Measurements from ENCODE around the gene CCDC85B. TPM values are rescaled to one million over a fixed set of nuclear protein-coding genes. Genes with fewer than 3 reads are reported as not detected.
A peak's percentile ranks its signal among the peaks of the same experiment; 100 is the strongest.

Gene CCDC85B
- total RNA-seq, 2 experiments from 2014 or later, result 25.5 to 45.0 TPM

DNA sequence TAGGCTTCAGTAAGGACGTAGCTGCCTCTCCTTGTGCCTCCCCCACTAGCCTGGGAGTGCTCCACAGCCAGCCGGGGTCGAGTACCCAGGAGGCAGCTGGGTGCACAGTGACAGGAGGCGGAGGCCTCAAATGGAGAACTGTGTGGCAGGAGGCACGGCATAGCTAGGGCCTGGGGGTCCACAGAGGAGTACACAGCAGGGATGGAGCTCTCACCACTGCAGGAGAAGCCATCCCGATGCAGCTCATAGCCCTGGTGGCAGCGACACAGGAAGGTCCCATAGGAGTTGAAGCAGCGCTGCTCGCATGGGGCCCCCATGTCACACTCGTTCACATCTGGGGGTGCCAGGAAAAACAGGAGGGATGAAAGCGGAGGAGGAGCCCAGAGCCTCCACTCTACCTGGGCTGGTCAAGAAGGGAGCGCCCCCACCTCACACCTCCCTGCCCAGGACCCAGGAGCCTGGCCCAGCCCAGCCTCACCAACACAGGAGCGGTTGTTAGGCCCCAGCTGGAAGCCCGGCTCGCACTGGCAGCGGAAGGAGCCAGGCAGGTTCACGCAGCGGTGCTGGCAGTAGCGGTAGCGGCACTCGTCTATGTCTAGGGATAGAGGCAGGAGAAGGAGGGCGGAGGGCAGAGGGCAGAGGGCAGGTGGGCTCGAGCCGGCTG, 20.7 kb upstream of the CCDC85B start:
- peak; percentile 16 for DNase-seq
- H3K4me1 Mint-ChIP-seq, result peaks cover 13% of the 10 kb centered on the region
- H3K4me3 Mint-ChIP-seq, result no peak overlapping the region
- CTCF ChIA-PET, result interaction anchor here (0.6 to 4.8 kb wide), 5 partner anchors 9 to 153 kb away, joined by 3 to 76 read pairs (median 4); partner anchors contain the start of genes CCDC85B, FIBP and MUS81
- POLR2A ChIA-PET, result no interaction called here
- ATAC-seq, result no peak
- no peak overlapping the region for H3K27ac Mint-ChIP-seq
- H3K27me3 Mint-ChIP-seq, result no peaks in the 10 kb centered on the region
- peaks cover 20% of the 10 kb centered on the region for H3K36me3 Mint-ChIP-seq (ENCODE audit: low read depth)
- intact Hi-C loops (cut with DNase I, micrococcal nuclease), result no loop called here
- H3K9me3 Mint-ChIP-seq (ENCODE audit: low read depth), result no peaks in the 10 kb centered on the region

DNA sequence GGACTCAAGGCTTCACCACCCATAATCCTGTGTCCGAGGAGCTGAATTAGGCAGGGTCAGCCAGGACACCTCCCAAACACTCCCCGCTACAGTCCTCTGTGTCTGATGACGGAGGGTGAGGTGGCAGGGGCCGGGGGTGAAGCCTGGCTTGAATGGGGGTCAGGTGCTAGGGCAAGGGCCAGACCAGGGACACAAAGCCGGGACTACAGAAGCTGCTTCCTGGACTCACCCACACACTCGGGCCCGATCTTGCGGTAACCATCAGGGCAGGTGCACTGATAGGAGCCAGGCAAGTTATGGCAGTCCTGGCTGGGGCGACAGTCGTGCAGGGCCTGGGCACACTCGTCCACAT, 20.2 kb upstream of the CCDC85B start:
- peaks cover 13% of the 10 kb centered on the region for H3K4me1 Mint-ChIP-seq
- intact Hi-C loops (cut with DNase I, micrococcal nuclease), result no loop called here
- no peaks in the 10 kb centered on the region for H3K27me3 Mint-ChIP-seq
- ATAC-seq, result no peak
- no peak for DNase-seq
- POLR2A ChIA-PET, result no interaction called here
- CTCF ChIA-PET, result interaction anchor here (0.6 to 4.8 kb wide), 5 partner anchors 10 to 134 kb away, joined by 3 to 76 read pairs (median 4); partner anchors contain the start of genes CCDC85B, FIBP and MUS81
- peaks cover 15% of the 10 kb centered on the region for H3K36me3 Mint-ChIP-seq (ENCODE audit: low read depth)
- no peaks in the 10 kb centered on the region for H3K9me3 Mint-ChIP-seq (ENCODE audit: low read depth)
- no peak overlapping the region for H3K27ac Mint-ChIP-seq
- no peak overlapping the region for H3K4me3 Mint-ChIP-seq

DNA sequence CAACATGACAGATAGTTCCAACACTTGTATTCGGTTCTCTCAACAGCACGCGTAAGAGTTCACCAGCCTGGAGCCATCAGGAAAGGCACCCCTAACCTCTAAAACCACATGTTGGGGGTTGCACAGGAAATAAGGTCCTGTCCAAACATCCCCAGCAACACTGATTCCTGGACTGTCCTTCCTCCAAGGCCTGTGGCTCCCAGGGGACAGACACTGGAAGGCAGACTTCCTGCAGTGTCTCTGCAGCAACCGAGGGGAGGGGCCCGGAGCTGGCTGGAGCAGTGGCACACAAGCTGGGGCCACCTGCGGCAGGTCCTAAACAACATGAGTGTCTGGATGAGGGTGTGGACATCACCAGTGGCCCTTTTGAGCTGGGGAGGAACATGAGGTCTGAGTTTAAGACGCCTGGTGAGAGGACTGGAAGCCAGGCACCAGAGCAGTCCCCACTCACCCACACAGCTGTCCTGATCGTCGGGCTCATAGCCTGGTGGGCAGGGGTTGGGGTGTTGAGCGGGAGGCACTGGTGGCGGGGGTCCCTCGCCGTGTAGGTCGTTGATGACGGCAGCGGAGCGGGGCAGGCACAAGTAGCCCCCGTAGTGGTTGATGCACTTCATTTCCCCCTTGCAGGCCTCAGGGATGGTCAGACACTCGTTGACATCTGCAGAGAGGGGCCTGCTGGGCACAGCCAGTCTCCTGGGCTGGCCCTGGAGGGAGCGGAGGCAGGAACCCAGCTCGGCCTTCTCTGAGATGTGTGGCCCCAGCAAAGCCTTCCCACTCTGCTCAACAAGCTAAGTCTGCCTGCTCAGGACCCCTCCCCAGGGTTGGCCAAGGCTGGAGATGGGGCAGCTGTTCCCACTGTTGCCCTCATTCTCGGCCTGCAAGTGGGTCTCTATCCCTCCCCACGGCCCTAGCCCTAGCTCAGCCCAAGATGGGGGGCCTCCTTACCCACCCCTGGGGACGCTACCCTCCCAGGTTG, 19.5 kb upstream of the CCDC85B start:
- Mint-ChIP-seq H3K9me3 (ENCODE audit: low read depth) (no peaks in the 10 kb centered on the region), H3K27me3 (no peaks in the 10 kb centered on the region), H3K4me1 (peaks cover 13% of the 10 kb centered on the region), H3K27ac (peak overlapping the region; percentile 31), H3K4me3 (no peak overlapping the region), H3K36me3 (ENCODE audit: low read depth) (peaks cover 14% of the 10 kb centered on the region)
- CTCF ChIA-PET, result interaction anchor here (0.6 to 4.8 kb wide), 10 partner anchors 11 to 484 kb away, joined by 3 to 76 read pairs (median 3); partner anchors contain the start of genes BANF1, CCDC85B, FIBP and MUS81
- POLR2A ChIA-PET, result interaction anchor here (0.6 to 1.4 kb wide), 5 partner anchors 8 to 22 kb away, joined by 3 to 6 read pairs (median 4); partner anchors contain the start of gene FIBP
- ATAC-seq (no peak), DNase-seq (no peak)
- intact Hi-C loops (cut with DNase I, micrococcal nuclease), result no loop called here

DNA sequence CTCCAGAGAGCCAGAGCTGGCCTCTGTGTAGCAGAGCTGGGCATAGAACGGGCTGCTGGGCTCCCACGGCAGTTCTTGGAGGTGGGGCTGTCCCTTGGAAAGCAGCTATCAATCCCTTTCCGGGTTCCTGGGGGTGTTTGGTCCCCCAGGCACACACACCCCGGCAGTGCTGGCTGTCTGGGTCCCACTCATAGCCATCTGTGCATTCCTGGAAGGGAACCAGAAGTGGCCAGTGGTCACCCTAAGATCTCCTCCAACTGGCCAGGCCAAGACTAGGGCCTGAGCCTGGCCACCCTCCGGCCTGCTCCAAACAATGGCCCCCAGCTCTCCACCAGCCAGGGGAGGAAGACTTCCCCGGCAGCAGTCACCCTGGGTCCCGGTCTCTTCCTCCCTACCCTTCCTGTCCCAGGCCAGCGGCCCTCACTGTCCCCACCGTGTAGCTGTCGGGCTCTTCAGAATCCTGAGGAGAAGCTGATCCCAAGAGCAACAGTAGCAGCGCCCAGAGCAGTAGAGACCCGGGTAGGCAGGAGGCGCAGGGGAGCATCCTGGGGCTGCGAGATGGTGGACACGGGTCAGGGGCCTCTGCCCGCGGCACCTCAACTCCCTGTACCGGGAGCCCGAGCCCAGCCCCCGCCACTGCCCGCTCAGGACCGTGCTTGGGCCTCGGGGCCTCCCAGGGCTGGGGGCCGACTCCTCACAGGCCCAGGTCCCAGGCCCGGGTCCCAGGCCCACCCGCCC, 18.5 kb upstream of the CCDC85B start:
- Mint-ChIP-seq H3K9me3 (ENCODE audit: low read depth) (no peaks in the 10 kb centered on the region), H3K4me1 (peaks cover 13% of the 10 kb centered on the region), H3K27ac (peak overlapping the region; percentile 31), H3K27me3 (no peaks in the 10 kb centered on the region), H3K36me3 (ENCODE audit: low read depth) (peaks cover 10% of the 10 kb centered on the region), H3K4me3 (peak overlapping the region; percentile 41)
- POLR2A ChIA-PET, result interaction anchor here (0.8 to 1.4 kb wide), 4 partner anchors 9 to 17 kb away, joined by 4 to 6 read pairs (median 5); partner anchors contain the start of gene FIBP
- intact Hi-C loops (cut with DNase I, micrococcal nuclease), result loop anchor here in 1 of 2 experiments (2.0 kb wide), 1 partner anchor 17 kb away; the partner anchor contains the start of gene FIBP
- CTCF ChIA-PET, result interaction anchor here (0.6 to 4.8 kb wide), 8 partner anchors 12 to 131 kb away, joined by 3 to 76 read pairs (median 3); partner anchors contain the start of genes BANF1, CCDC85B, FIBP and MUS81
- ATAC-seq (no peak), DNase-seq (no peak)

DNA sequence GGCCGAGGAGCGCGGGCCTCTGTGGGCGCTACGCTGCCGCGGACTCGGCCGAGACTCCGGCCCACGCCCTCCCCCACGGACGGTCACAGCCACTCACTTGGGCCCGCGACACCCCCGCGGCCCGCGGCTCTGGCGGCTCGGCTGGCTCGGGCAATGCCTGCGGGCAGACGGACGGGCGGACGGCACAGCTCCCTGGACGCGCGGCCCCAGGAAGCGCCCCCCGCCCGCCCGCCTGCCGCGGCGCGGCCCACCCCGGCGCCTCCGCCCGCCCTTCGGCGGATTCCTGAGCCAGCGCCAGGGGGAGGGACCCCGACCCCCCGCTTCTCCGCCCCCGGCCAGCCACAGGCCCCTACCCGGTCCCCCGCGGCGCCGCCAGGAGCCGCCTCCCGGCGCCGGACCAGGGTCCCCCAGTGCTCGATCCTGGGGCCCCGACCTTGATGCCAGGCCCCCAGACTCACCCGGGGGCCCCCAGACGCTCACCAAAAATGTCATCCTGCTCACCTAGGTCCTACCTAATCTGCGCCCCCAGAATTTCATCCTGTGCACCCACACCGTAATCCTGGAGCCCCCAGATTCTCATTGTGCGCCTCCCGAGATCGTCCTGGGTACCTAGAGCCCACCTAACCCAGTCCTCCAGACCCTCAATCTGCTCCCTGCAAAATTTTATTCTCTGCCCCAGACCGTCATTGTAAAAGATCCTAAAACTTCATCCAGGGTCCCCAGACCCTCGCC, 17.7 kb upstream of the CCDC85B start, which contains the start of gene EFEMP2:
EFEMP2 (minus strand) TSS at position 215 of the 732 bp plus-strand sequence. CDS start 446 bp downstream, outside the sequence.
- ChIA-PET POLR2A (interaction anchor here (1.0 to 1.8 kb wide), 2 partner anchors 13 kb away, joined by 4 to 7 read pairs; no protein-coding TSS in a partner anchor), CTCF (interaction anchor here (1.0 to 4.8 kb wide), 5 partner anchors 12 to 114 kb away, joined by 3 to 76 read pairs (median 31); partner anchors contain the start of genes CCDC85B, CFL1, FIBP and MUS81)
- Mint-ChIP-seq H3K27me3 (no peaks in the 10 kb centered on the region), H3K27ac (peak within 1 kb of the TSS; percentile 91), H3K36me3 (ENCODE audit: low read depth) (peaks cover 4% of the 10 kb centered on the region), H3K4me1 (peaks cover 15% of the 10 kb centered on the region), H3K9me3 (ENCODE audit: low read depth) (no peaks in the 10 kb centered on the region), H3K4me3 (peak within 1 kb of the TSS; percentile 84)
- intact Hi-C loops (cut with DNase I, micrococcal nuclease), result loop anchor here (1.0 to 2.0 kb wide), 10 partner anchors 12 to 220 kb away; partner anchors contain the start of genes FIBP (in 2 of the 2), FOSL1 (in 2 of the 2), MUS81 (in 2 of the 2) and BANF1 (in 1 of the 2)
- DNase-seq (no peak), ATAC-seq (no peak)

DNA sequence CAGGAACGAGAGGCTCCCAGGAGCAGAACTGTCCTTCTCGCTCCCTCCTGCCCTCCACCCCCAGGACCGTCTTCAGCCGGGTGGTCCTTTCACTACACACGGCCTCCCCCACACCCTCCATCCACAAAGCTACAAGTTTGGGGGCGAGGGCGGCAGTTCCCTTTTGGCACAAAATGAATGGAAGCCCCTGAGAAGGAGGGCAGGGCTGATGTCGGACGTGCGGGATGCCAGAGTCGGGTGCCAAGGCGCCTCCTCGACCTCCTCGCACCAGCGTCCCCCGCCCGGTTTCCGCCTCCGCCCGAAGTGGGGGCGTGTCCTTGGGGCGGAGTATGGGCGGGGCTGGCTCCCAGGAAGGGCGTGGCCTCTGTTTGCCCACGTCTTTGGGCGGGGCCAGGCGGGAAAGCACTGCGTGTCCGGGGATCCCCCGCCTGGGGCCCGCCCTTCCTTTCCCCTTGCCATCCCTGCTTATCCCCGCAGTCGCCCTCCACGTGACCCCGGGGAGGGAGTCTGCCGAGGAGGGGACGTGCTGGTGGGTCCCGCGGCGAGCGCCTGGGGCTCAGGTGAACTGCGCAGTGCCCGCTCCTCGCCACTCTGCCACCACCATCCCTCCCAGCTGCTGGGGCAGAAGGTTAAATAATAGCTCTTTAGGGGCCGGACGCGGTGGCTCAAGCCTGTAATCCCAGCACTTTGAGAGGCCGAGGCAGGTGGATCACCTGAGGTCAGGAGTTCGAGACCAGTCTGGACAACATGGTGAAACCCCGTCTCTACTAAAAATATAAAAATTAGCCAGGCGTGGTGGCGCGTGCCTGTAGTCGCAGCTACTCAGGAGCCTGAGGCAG, 16.9 kb upstream of the CCDC85B start:
- intact Hi-C loops (cut with DNase I, micrococcal nuclease), result loop anchor here (1.0 to 2.0 kb wide), 10 partner anchors 13 to 221 kb away; partner anchors contain the start of genes FIBP (in 2 of the 2), FOSL1 (in 2 of the 2), MUS81 (in 2 of the 2) and BANF1 (in 1 of the 2)
- DNase-seq, result peak; percentile 97
- CTCF ChIA-PET, result interaction anchor here (0.6 to 2.6 kb wide), 7 partner anchors 11 to 20 kb away, joined by 3 to 42 read pairs (median 9); partner anchors contain the start of genes CCDC85B, CFL1, FIBP and MUS81

DNA sequence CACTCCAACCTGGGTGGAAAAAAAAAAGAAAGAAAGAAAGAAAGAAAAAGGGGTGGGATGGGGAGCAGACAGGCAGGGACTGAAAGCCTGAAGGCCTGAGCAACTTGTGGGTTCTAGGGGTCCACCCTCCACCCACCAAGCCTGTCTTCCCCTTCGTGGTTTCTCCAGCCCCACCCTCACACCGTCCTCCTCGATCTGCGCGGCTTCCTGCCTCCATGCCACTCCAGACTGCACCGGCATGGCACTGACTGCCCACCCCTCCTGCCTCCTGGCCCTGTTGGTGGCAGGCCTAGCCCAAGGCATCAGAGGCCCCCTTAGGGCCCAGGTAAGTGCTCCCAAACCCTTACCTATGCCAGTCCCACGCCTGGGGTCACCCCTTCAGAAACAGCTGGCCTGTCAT, 10.9 kb upstream of the CCDC85B start, which contains the start of gene CTSW:
CTSW (plus strand) TSS at position 221 of the 400 bp plus-strand sequence; CDS start at position 239, 18 bp downstream.
- Mint-ChIP-seq H3K9me3 (ENCODE audit: low read depth) (no peaks in the 10 kb centered on the region), H3K4me1 (peaks cover 22% of the 10 kb centered on the region), H3K27me3 (no peaks in the 10 kb centered on the region), H3K4me3 (no peak within 1 kb of the TSS), H3K36me3 (ENCODE audit: low read depth) (peaks cover 10% of the 10 kb centered on the region), H3K27ac (peak within 1 kb of the TSS; percentile 37)
- ATAC-seq (no peak), DNase-seq (no peak)
- ChIA-PET CTCF (interaction anchor here (0.7 to 1.5 kb wide), 4 partner anchors 11 to 100 kb away, joined by 3 to 5 read pairs (median 4); partner anchors contain the start of genes CCDC85B and MUS81), POLR2A (no interaction called here)
- intact Hi-C loops (cut with DNase I, micrococcal nuclease), result no loop called here

More for the DNA sequence above, 16.9 kb upstream of the CCDC85B start:
- Mint-ChIP-seq H3K4me3 (peak overlapping the region; percentile 84), H3K27me3 (no peaks in the 10 kb centered on the region), H3K27ac (peak overlapping the region; percentile 91), H3K4me1 (peaks cover 15% of the 10 kb centered on the region), H3K9me3 (ENCODE audit: low read depth) (no peaks in the 10 kb centered on the region), H3K36me3 (ENCODE audit: low read depth) (no peaks in the 10 kb centered on the region)
- POLR2A ChIA-PET, result interaction anchor here (0.7 to 1.8 kb wide), 6 partner anchors 14 to 21 kb away, joined by 3 to 7 read pairs (median 4); partner anchors contain the start of genes CCDC85B, CFL1 and FIBP
- ATAC-seq, result peak; percentile 93

DNA sequence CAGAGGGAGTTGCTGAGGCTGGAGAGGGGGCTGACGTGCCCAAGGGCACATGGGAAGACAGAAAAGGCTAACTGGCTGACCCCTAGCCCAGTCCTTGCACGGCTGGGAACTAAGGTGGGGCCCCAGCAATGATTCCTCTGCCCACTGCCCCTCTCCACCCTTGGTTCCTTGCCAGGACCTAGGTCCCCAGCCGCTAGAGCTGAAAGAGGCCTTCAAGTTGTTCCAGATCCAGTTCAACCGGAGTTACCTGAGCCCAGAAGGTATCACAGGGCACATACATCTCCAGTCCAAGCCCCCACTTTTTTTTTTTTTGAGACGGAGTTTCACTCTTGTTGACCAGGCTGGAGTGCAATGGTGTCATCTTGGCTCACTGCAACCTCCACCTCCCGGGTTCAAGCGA, 10.4 kb upstream of the CCDC85B start:
- no peak overlapping the region for H3K27ac Mint-ChIP-seq
- ATAC-seq (no peak), DNase-seq (no peak)
- ChIA-PET POLR2A (no interaction called here), CTCF (interaction anchor here (0.9 to 1.5 kb wide), 3 partner anchors 11 to 100 kb away, joined by 3 to 5 read pairs (median 5); partner anchors contain the start of genes CCDC85B and MUS81)
- intact Hi-C loops (cut with DNase I, micrococcal nuclease), result no loop called here
- H3K27me3 Mint-ChIP-seq, result no peaks in the 10 kb centered on the region
- H3K9me3 Mint-ChIP-seq (ENCODE audit: low read depth), result no peaks in the 10 kb centered on the region
- H3K4me3 Mint-ChIP-seq, result no peak overlapping the region
- peaks cover 14% of the 10 kb centered on the region for H3K36me3 Mint-ChIP-seq (ENCODE audit: low read depth)
- H3K4me1 Mint-ChIP-seq, result peaks cover 25% of the 10 kb centered on the region

DNA sequence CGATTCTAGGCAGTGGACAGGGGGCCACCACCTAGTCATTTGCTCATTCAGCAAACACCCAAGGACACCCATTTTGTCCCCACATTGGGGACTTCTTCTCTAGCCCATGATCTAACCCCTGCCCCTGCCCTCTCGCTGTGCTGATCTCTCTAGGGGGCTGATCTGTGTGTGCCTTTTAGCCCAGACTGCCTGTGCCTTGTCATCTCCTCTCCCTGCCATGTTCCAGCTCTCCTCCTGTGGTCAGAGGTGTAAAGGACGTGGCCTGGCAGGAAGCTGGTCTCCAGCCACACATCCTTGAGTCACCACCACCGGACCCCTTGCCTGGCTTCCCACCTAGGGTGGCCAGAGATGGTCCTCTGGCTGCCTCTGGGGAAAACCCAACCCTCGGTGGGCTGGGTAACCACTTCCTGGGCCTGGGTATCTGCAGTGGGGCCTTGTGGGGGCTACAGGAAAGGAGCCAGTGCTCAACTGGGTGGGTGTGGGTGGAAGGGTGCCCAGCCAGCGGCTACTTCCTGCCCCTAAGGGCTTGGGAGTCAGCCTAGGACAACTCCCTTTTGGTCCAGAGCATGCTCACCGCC, 9.5 kb upstream of the CCDC85B start:
- Mint-ChIP-seq H3K4me1 (peaks cover 29% of the 10 kb centered on the region), H3K36me3 (ENCODE audit: low read depth) (peaks cover 19% of the 10 kb centered on the region), H3K4me3 (no peak overlapping the region), H3K27ac (no peak overlapping the region), H3K27me3 (no peaks in the 10 kb centered on the region), H3K9me3 (ENCODE audit: low read depth) (no peaks in the 10 kb centered on the region)
- intact Hi-C loops (cut with DNase I, micrococcal nuclease), result no loop called here
- CTCF ChIA-PET, result interaction anchor here (0.5 to 2.2 kb wide), 7 partner anchors 9 to 341 kb away, joined by 3 to 7 read pairs (median 4); partner anchors contain the start of genes CCDC85B and MUS81
- peak; percentile 9 for DNase-seq
- no peak for ATAC-seq
- POLR2A ChIA-PET, result no interaction called here
